HG03108 (cell line): ENCODE data around the gene CA10.

Source experiments
- ATAC-seq: cut with Tn5 transposase; IDR thresholded peaks from one replicate; pipeline ENCODE4 v1.9.1; 2021; ENCODE audit warnings: moderate library complexity; ENCODE audit not compliant: unreplicated experiment

CA10 gene

DNA sequence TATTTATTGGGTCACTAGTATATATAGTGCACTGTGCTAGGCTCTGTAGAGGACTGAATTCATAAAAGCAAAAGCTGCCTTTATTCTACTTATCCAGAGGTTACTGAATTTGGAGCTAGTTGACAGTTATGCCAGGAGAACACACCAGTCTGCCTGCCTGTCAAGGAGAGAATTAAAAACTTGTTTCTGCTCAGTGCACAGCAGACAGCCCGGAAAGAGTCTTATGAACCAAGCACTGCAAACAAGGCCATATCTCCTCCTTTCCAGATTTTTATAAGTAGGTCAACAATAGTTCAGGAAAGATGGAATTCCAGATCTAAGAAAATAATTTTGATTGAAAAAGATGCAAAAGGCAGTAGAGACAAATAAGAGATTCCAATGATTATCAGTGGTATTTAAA is 267.8 kb downstream of the CA10 start:
- ATAC-seq, result no peak

DNA sequence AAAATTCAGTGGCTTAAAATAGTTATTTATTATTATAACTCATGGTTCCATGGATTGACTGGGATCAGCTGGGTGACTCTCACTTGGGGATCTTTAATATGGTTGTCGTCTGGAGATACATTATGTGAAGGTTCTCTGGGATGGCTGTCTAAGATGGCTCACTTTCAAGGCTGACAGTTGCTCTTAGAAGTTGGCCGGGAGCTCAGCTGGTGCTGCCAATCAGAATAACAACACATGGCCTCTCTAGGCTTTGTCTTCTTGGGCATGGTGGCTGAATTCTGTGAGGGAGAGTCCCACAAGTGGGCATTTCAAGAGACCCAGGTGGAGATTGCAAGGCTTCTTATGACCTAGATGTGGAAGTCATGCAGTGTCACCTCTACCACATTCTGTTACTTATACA is 269.7 kb downstream of the CA10 start:
- ATAC-seq, result no peak

GRCh38 chr17:51876986-51877385 is 281.5 kb downstream of the CA10 start:
- ATAC-seq, result no peak

GRCh38 chr17:51873302-51873701 is 285.2 kb downstream of the CA10 start:
- no peak for ATAC-seq

- no peak for ATAC-seq
Measured at GRCh38 chr17:51869387-51869786, 289.1 kb downstream of the CA10 start.

GRCh38 chr17:51860954-51861561 is 297.5 kb downstream of the CA10 start:
- ATAC-seq, result no peak

DNA sequence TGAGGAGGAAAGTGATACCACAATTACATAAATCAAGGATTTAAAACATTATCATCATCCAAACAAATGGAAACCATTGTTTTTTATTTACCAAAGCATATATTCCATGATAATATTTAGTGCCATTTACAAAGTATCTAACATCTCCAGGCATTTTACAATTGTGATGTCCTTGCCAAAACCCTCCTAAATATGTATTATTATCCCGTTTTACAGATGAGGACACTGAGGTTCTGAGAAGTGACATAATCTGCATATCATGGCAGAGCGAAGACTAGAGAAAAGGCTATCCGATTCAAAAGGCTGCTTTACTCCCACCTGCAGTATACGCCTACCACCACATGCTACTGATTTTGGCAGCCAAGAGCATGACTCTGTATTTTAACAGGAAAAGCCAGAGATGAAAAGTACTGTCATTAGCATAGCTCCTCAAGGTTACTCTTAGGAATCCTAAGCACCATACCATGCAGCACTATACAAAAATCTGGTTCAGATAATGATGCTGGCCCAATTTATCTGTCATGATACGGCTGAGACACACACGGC is 301.4 kb downstream of the CA10 start:
- no peak for ATAC-seq

DNA sequence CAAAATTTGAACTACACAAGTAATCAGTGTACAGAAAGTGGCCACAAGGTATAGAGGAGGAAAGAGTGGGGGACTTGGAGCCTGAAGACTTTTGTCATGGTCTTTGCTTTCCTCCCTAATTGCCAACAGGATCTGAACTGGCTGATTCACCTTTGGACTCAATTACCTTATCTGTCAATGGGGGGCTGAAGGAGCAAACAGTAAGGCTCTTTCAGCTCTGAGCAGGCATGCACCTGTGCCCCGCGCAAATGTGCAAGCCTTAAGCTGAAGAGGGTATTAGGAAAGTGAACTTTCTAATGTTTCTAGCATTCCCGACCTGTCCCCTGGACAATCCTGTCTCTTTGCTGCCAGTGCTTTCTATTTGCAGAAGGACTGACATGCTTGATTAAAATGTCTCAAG is 302.7 kb downstream of the CA10 start:
- no peak for ATAC-seq

DNA sequence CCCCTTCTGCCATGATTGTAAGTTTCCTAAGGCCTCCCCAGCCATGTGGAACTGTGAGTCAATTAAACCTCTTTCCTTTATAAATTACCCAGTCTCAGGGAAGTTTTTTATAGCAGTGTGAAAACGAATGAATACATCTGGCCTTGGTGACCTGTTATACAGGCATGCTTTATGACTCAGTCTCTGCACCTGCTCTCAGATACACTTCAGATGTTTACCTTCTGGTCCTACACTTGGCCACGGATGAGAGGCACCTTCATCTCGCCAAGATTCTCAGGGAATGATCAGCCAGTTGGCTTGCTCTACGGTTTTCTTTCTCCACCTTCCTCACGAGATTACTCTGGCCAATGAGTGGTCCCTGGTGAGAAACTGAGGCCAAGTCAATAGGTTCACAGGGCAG is 304.7 kb downstream of the CA10 start:
- no peak for ATAC-seq

- no peak for ATAC-seq
Measured at GRCh38 chr17:51852603-51853002, 305.9 kb downstream of the CA10 start.

DNA sequence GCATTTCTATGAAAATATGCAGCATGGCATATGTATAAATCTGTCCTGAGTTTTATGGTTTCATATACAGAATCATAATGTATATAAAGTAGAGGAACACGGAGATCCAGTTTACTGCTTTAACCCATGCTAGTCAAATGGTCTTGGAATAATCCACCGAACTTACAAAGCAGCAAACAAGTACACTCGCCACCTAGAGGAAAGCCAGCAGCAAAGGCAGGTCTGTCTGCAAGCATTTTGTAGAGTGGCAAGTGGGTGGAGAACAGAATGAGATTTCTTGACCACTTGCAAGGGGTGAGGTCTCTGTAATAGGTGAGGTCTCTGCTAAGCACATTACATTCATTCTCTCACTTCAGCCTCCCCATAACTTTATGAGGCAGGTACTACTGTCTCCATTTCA is 308.3 kb downstream of the CA10 start:
- no peak for ATAC-seq

DNA sequence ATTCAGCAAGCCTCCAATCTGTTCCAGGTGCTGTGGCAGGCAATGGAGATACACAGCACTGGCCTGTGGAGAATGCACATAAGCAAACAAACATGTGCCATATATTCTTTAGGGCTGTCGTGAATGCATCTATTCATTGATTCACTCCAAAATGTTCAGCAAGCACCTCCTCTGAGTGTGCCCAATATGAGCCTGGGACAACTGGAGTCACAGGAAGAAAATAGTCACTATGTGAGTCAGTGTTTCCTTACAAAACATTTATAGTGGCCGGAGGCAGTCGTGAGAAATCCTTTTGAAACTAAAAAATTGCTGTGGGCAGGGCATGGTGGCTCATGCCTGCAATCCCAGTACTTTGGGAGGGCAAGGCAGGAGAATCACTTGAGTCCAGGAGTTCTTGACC is 310.1 kb downstream of the CA10 start:
- ATAC-seq, result no peak

- no peak for ATAC-seq
Measured at GRCh38 chr17:51846566-51846965, 311.9 kb downstream of the CA10 start.

GRCh38 chr17:51845776-51846175 is 312.7 kb downstream of the CA10 start:
- ATAC-seq, result no peak

GRCh38 chr17:51842763-51843162 is 315.8 kb downstream of the CA10 start:
- ATAC-seq, result no peak

DNA sequence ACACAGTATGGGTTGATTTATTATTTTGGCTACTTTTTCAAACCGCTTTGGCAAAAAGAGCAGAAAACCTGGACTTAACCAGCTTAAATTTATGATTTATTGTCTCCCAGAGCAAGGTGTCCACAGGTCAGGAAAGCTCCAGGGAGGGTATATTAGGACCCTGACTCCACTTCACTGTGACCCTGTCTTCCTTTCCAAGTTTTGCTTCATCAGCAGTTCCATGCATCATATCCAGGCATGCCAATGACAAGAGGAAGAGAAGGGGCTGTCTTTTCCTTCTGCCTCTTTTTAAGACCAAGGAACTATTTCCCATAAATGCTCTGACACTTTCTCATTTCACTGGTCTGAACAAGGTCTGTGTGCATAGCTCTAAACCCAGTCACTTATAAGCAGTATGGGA is 316.8 kb downstream of the CA10 start:
- ATAC-seq, result no peak

- no peak for ATAC-seq
Measured at GRCh38 chr17:51840688-51841087, 317.8 kb downstream of the CA10 start.

DNA sequence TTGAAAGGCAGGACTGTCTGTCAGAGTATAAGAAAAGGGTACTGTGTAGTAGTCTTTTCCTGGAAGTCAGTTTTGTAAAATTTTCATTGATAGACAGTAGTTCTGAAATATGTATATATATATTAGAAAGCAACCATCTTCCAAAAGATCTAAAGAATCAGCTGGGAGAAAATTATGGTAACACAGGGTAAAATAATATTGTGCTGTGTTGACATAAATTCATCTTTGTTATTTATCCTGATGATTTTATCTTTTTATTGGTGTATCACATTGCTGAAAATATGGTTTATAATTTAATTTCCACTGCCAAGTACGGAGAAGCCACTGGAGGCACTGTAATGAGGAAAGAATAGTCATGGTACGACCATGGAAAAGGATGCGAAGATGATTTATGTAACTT is 324.9 kb downstream of the CA10 start:
- ATAC-seq, result no peak

DNA sequence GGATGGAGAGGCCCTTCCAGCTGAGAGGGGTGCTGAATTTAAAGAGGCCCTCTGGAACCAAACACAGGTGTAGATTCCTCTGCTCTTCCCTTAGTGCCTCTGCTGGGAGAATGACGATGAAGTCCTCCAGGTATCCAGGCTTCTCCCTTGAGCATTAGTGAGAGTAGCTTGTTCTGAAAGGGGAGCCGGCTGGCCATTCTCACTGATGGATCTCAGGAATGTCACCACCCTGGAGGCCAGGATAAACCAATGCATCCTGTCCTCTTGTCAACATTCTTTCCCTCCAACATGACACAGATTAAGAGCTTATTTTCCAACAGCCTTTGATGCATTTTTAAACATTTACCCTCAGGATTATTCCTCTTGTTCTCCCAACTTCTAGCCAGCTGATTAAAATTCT is 325.5 kb downstream of the CA10 start:
- no peak for ATAC-seq

DNA sequence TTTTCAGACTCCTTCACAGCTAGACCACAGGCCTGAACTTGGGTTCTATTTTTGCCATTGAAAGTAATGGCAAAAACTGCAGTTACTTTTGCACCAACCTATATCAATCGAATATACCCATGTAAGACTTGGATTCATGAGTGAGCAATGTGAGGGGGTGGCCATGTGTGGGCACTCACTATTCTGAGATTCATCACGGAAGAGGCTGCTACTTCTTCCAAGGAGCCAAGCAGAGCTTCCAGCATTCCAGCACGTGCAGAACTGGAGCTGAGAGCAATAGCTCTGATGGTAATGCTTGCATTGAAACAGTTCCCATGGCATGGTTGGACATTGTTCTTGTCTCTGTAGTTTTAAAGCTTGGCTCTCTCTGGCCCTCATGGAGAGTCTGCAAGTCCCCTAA is 327.6 kb downstream of the CA10 start:
- ATAC-seq, result no peak

GRCh38 chr17:51830451-51830850 is 328.1 kb downstream of the CA10 start:
- ATAC-seq, result no peak

GRCh38 chr17:51828901-51829300 is 329.6 kb downstream of the CA10 start:
- no peak for ATAC-seq

DNA sequence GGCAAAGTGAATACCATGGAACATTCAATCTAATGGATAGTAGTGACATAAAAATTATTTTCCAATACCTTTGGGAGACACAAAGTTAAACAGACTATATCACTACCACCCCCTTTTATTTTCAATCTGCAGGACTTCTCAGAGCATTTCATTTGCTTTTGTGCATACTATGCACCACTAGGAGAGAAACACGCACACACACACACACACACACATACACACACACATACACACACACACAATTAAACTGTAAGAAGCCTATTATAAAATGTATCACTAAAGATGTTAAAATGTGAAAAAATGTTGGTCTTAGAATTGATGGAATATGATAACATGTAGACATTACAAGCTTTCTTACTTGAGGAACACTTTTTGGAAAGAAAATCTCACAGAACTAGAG is 331.4 kb downstream of the CA10 start:
- no peak for ATAC-seq
